GM06990 (cell line): ENCODE results near the gene INO80B.

Experiments
- DNase-seq: peaks from one replicate; pipeline ENCODE4 v3.0.0-alpha.2; 2011; ENCODE audit not compliant: insufficient read length; ENCODE audit errors: extremely low read depth
- H3K27me3 ChIP-seq: replicated peaks from 2 replicates; pipeline ENCODE4 v1.6.0; 2011; ENCODE audit warnings: low read length; ENCODE audit not compliant: control insufficient read depth, insufficient read depth
- H3K36me3 ChIP-seq: 2 replicates; pipeline ENCODE4 v1.5.1; 2011; ENCODE audit warnings: low read length; ENCODE audit not compliant: control insufficient read depth, insufficient read depth
- H3K4me3 ChIP-seq: replicated peaks from 2 replicates; pipeline ENCODE4 v1.5.1; 2011; ENCODE audit warnings: low read depth, mild to moderate bottlenecking, control low read depth, low read length
- CTCF ChIP-seq: IDR thresholded peaks from 2 replicates; pipeline ENCODE4 v1.5.1; 2011; ENCODE audit warnings: low read length, control low read depth, mild to moderate bottlenecking, inconsistent platforms; ENCODE audit not compliant: insufficient read depth, poor library complexity, severe bottlenecking

The INO80B gene

GRCh38 chr2:74498500-74499266 lies 43.8 kb downstream of the INO80B start:
- Histone ChIP-seq H3K36me3 (no peaks in the 10 kb centered on the region), H3K27me3 (peaks cover 2% of the 10 kb centered on the region), H3K4me3 (peak overlapping the region; percentile 46)
- TF ChIP-seq CTCF = no peak
- no peak for DNase-seq

- no peak for TF ChIP-seq CTCF
- DNase-seq = no peak
- Histone ChIP-seq H3K27me3 (peaks cover 2% of the 10 kb centered on the region), H3K4me3 (peak within 1 kb of the TSS; percentile 46), H3K36me3 (no peaks in the 10 kb centered on the region)
Observed at GRCh38 chr2:74499267-74499939, 44.5 kb downstream of the INO80B start, which contains the start of gene LBX2. Gene LBX2 (minus strand): TSS chr2:74499603. CDS start chr2:74499537, 66 bp downstream.

- TF ChIP-seq CTCF = no peak
- H3K27me3 ChIP-seq = peaks cover 2% of the 10 kb centered on the region
- H3K4me3 ChIP-seq = no peak overlapping the region
- DNase-seq = no peak
- H3K36me3 ChIP-seq = no peaks in the 10 kb centered on the region; the same call in 1 of the 2 replicates
Observed at GRCh38 chr2:74499940-74500577, 45.2 kb downstream of the INO80B start.

GRCh38 chr2:74500578-74500946 lies 45.7 kb downstream of the INO80B start:
- H3K4me3 ChIP-seq = no peak overlapping the region
- no peak for DNase-seq
- peaks cover 2% of the 10 kb centered on the region for H3K27me3 ChIP-seq
- no peak for TF ChIP-seq CTCF
- peaks cover 1% of the 10 kb centered on the region for H3K36me3 ChIP-seq

GRCh38 chr2:74501335-74502071 lies 46.6 kb downstream of the INO80B start:
- TF ChIP-seq CTCF = no peak
- Histone ChIP-seq H3K27me3 (peaks cover 2% of the 10 kb centered on the region), H3K4me3 (no peak overlapping the region), H3K36me3 (peaks cover 4% of the 10 kb centered on the region)
- DNase-seq = no peak
